Activated CD4-positive, alpha-beta memory T cell treated with anti-CD3 and anti-CD28 coated beads, Interleukin-2, amount 10 ng/mL, durations not matched to agents 7 days and 5 days (primary cell): ENCODE measurements around the gene RIMBP2. TPM values are rescaled to one million over a fixed set of nuclear protein-coding genes. Genes with fewer than 3 reads are reported as not detected.

Experiments
- CTCF ChIA-PET: fragments of 350-600 bp; sonication (Branson Sonifier 250); formaldehyde crosslinking; loops from one replicate; lab custom pipeline; 2021; ENCODE audit warnings: antibody characterized with exemption, inconsistent platforms; lab: Charles Lee
- POLR2A ChIA-PET: fragments of 350-600 bp; sonication (Branson Sonifier 250); formaldehyde crosslinking; loops from one replicate; lab custom pipeline; 2021; ENCODE audit warnings: antibody characterized with exemption; lab: Charles Lee
- DNase-seq: peaks from one replicate; pipeline ENCODE4 v3.0.0-alpha.2; 2020
- H3K27ac Mint-ChIP-seq: one replicate; pipeline ENCODE4 v1.8.0; 2021; ENCODE audit warnings: mild to moderate bottlenecking, mixed read lengths
- H3K27me3 Mint-ChIP-seq: one replicate; pipeline ENCODE4 v1.8.0; 2021; ENCODE audit warnings: mixed read lengths
- H3K36me3 Mint-ChIP-seq: one replicate; pipeline ENCODE4 v1.8.0; 2021; ENCODE audit warnings: low read depth, mixed read lengths
- H3K4me1 Mint-ChIP-seq: one replicate; pipeline ENCODE4 v1.8.0; 2021; ENCODE audit warnings: mixed read lengths
- H3K4me3 Mint-ChIP-seq: one replicate; pipeline ENCODE4 v1.8.0; 2021; ENCODE audit warnings: mild to moderate bottlenecking, mixed read lengths
- H3K9me3 Mint-ChIP-seq: one replicate; pipeline ENCODE4 v1.8.0; 2021; ENCODE audit warnings: mixed read lengths
- total RNA-seq, 2 experiments: library from RNA; stranded (reverse); gene quantifications; one replicate each; pipeline ENCODE4 v1.2.3, GENCODE V29; 2021

Gene RIMBP2
- total RNA-seq, 2 experiments from 2014 or later = not detected

GRCh38 chr12:130477266-130477665 lies 238.8 kb downstream of the RIMBP2 start:
- no peak overlapping the region for H3K4me3 Mint-ChIP-seq
- no peaks in the 10 kb centered on the region for H3K9me3 Mint-ChIP-seq
- H3K27me3 Mint-ChIP-seq = no peaks in the 10 kb centered on the region
- H3K4me1 Mint-ChIP-seq = no peaks in the 10 kb centered on the region
- ChIA-PET CTCF (no interaction called here), POLR2A (no interaction called here)
- no peak for DNase-seq
- H3K27ac Mint-ChIP-seq = no peak overlapping the region
- no peaks in the 10 kb centered on the region for H3K36me3 Mint-ChIP-seq

GRCh38 chr12:130476451-130477135 lies 239.5 kb downstream of the RIMBP2 start:
- Mint-ChIP-seq H3K36me3 (no peaks in the 10 kb centered on the region), H3K4me1 (no peaks in the 10 kb centered on the region), H3K9me3 (no peaks in the 10 kb centered on the region), H3K27ac (no peak overlapping the region), H3K4me3 (no peak overlapping the region), H3K27me3 (no peaks in the 10 kb centered on the region)
- DNase-seq = no peak
- ChIA-PET POLR2A (no interaction called here), CTCF (no interaction called here)

- DNase-seq = no peak
- ChIA-PET POLR2A (no interaction called here), CTCF (no interaction called here)
- no peaks in the 10 kb centered on the region for H3K4me1 Mint-ChIP-seq
- no peak overlapping the region for H3K27ac Mint-ChIP-seq
- peaks cover 2% of the 10 kb centered on the region for H3K9me3 Mint-ChIP-seq
- no peaks in the 10 kb centered on the region for H3K27me3 Mint-ChIP-seq
- no peak overlapping the region for H3K4me3 Mint-ChIP-seq
- no peaks in the 10 kb centered on the region for H3K36me3 Mint-ChIP-seq
Measured at GRCh38 chr12:130474599-130475269, 241.4 kb downstream of the RIMBP2 start.

- ChIA-PET CTCF (no interaction called here), POLR2A (no interaction called here)
- Mint-ChIP-seq H3K27me3 (no peaks in the 10 kb centered on the region), H3K4me3 (no peak overlapping the region), H3K36me3 (no peaks in the 10 kb centered on the region), H3K27ac (no peak overlapping the region), H3K4me1 (no peaks in the 10 kb centered on the region), H3K9me3 (peaks cover 2% of the 10 kb centered on the region)
- no peak for DNase-seq
Measured at GRCh38 chr12:130473266-130473665, 242.8 kb downstream of the RIMBP2 start.

- ChIA-PET CTCF (no interaction called here), POLR2A (no interaction called here)
- no peaks in the 10 kb centered on the region for H3K36me3 Mint-ChIP-seq
- no peaks in the 10 kb centered on the region for H3K4me1 Mint-ChIP-seq
- no peak overlapping the region for H3K27ac Mint-ChIP-seq
- DNase-seq = no peak
- H3K4me3 Mint-ChIP-seq = no peak overlapping the region
- peaks cover 12% of the 10 kb centered on the region for H3K9me3 Mint-ChIP-seq
- no peaks in the 10 kb centered on the region for H3K27me3 Mint-ChIP-seq
Measured at GRCh38 chr12:130470969-130471368, 245.1 kb downstream of the RIMBP2 start.

GRCh38 chr12:130469552-130469951 lies 246.5 kb downstream of the RIMBP2 start:
- Mint-ChIP-seq H3K4me3 (no peak overlapping the region), H3K36me3 (no peaks in the 10 kb centered on the region), H3K9me3 (peaks cover 12% of the 10 kb centered on the region), H3K27me3 (no peaks in the 10 kb centered on the region), H3K4me1 (no peaks in the 10 kb centered on the region), H3K27ac (no peak overlapping the region)
- CTCF ChIA-PET = no interaction called here
- POLR2A ChIA-PET = no interaction called here
- DNase-seq = no peak

- Mint-ChIP-seq H3K4me3 (no peak overlapping the region), H3K4me1 (no peaks in the 10 kb centered on the region), H3K9me3 (peaks cover 12% of the 10 kb centered on the region), H3K36me3 (no peaks in the 10 kb centered on the region), H3K27ac (no peak overlapping the region), H3K27me3 (no peaks in the 10 kb centered on the region)
- ChIA-PET POLR2A (no interaction called here), CTCF (no interaction called here)
- DNase-seq = no peak
Measured at GRCh38 chr12:130468700-130469245, 247.3 kb downstream of the RIMBP2 start.

- Mint-ChIP-seq H3K4me1 (no peaks in the 10 kb centered on the region), H3K27me3 (no peaks in the 10 kb centered on the region), H3K27ac (no peak overlapping the region), H3K9me3 (peaks cover 14% of the 10 kb centered on the region), H3K4me3 (no peak overlapping the region), H3K36me3 (no peaks in the 10 kb centered on the region)
- ChIA-PET CTCF (no interaction called here), POLR2A (no interaction called here)
- DNase-seq = no peak
Measured at GRCh38 chr12:130468186-130468585, 247.9 kb downstream of the RIMBP2 start.

GRCh38 chr12:130465626-130466025 lies 250.5 kb downstream of the RIMBP2 start:
- ChIA-PET POLR2A (no interaction called here), CTCF (no interaction called here)
- H3K4me3 Mint-ChIP-seq = no peak overlapping the region
- no peaks in the 10 kb centered on the region for H3K36me3 Mint-ChIP-seq
- H3K4me1 Mint-ChIP-seq = no peaks in the 10 kb centered on the region
- no peak for DNase-seq
- H3K9me3 Mint-ChIP-seq = peaks cover 14% of the 10 kb centered on the region
- H3K27ac Mint-ChIP-seq = no peak overlapping the region
- no peaks in the 10 kb centered on the region for H3K27me3 Mint-ChIP-seq

GRCh38 chr12:130465046-130465445 lies 251.1 kb downstream of the RIMBP2 start:
- H3K36me3 Mint-ChIP-seq = no peaks in the 10 kb centered on the region
- H3K9me3 Mint-ChIP-seq = peaks cover 12% of the 10 kb centered on the region
- DNase-seq = no peak
- POLR2A ChIA-PET = no interaction called here
- H3K4me1 Mint-ChIP-seq = no peaks in the 10 kb centered on the region
- CTCF ChIA-PET = no interaction called here
- H3K27ac Mint-ChIP-seq = no peak overlapping the region
- H3K27me3 Mint-ChIP-seq = no peaks in the 10 kb centered on the region
- no peak overlapping the region for H3K4me3 Mint-ChIP-seq

GRCh38 chr12:130463818-130464670 lies 252.1 kb downstream of the RIMBP2 start:
- ChIA-PET POLR2A (no interaction called here), CTCF (no interaction called here)
- Mint-ChIP-seq H3K4me3 (no peak overlapping the region), H3K36me3 (no peaks in the 10 kb centered on the region), H3K27ac (no peak overlapping the region), H3K4me1 (no peaks in the 10 kb centered on the region), H3K9me3 (peaks cover 12% of the 10 kb centered on the region), H3K27me3 (no peaks in the 10 kb centered on the region)
- DNase-seq = no peak

GRCh38 chr12:130463275-130463658 lies 252.8 kb downstream of the RIMBP2 start:
- H3K4me1 Mint-ChIP-seq = no peaks in the 10 kb centered on the region

GRCh38 chr12:130462558-130463274 lies 253.4 kb downstream of the RIMBP2 start:
- no peak overlapping the region for H3K4me3 Mint-ChIP-seq
- H3K27ac Mint-ChIP-seq = no peak overlapping the region
- CTCF ChIA-PET = no interaction called here
- no peaks in the 10 kb centered on the region for H3K36me3 Mint-ChIP-seq
- no peaks in the 10 kb centered on the region for H3K4me1 Mint-ChIP-seq
- H3K9me3 Mint-ChIP-seq = peaks cover 12% of the 10 kb centered on the region
- no peaks in the 10 kb centered on the region for H3K27me3 Mint-ChIP-seq
- DNase-seq = no peak
- POLR2A ChIA-PET = no interaction called here

More at GRCh38 chr12:130463275-130463658, 252.8 kb downstream of the RIMBP2 start:
- ChIA-PET CTCF (no interaction called here), POLR2A (no interaction called here)
- Mint-ChIP-seq H3K36me3 (no peaks in the 10 kb centered on the region), H3K4me3 (no peak overlapping the region), H3K27me3 (no peaks in the 10 kb centered on the region), H3K9me3 (peaks cover 12% of the 10 kb centered on the region), H3K27ac (no peak overlapping the region)
- DNase-seq = no peak
